ENCODE results near the gene CYP2C8. TPM values are rescaled to one million over a fixed set of nuclear protein-coding genes. Genes with fewer than 3 reads are reported as not detected.
"Not testable (repeated sequence)": the region's sequence is repeated elsewhere in the genome, so short reads cannot be mapped to it uniquely, and the experiment has no call there.

Gene CYP2C8
- polyA plus RNA-seq (2013, experiment 1 of 2; ENCODE audit: insufficient read length) = 0.12 TPM
- not detected for polyA plus RNA-seq (2013, experiment 2 of 2; ENCODE audit: insufficient read length)

GRCh38 chr10:95069286-95069685 lies at the start of gene CYP2C8:
Gene CYP2C8 (minus strand): TSS chr10:95069497. CDS start chr10:95069402, 95 bp downstream.
- DNase-seq = no peak

GRCh38 chr10:95116869-95117269 lies 47.6 kb upstream of the CYP2C8 start:
- DNase-seq = no peak

GRCh38 chr10:95110823-95111222 lies 41.5 kb upstream of the CYP2C8 start:
- DNase-seq = not testable (repeated sequence)

- DNase-seq = no peak
These were observed 28.5 kb upstream of the CYP2C8 start for GRCh38 chr10:95097805-95098204.

GRCh38 chr10:95096143-95096542 lies 26.8 kb upstream of the CYP2C8 start:
- no peak for DNase-seq

GRCh38 chr10:95079626-95080025 lies 10.3 kb upstream of the CYP2C8 start:
- not testable (repeated sequence) for DNase-seq

GRCh38 chr10:95077556-95077955 lies 8.3 kb upstream of the CYP2C8 start:
- DNase-seq = no peak

GRCh38 chr10:95071107-95071660 lies 1.9 kb upstream of the CYP2C8 start:
- DNase-seq = no peak

- DNase-seq = not testable (repeated sequence)
These were observed 5.2 kb downstream of the CYP2C8 start for GRCh38 chr10:95064125-95064524.

GRCh38 chr10:95056744-95057363 lies 12.4 kb downstream of the CYP2C8 start:
- no peak for DNase-seq

- no peak for DNase-seq
These were observed 19.4 kb downstream of the CYP2C8 start for GRCh38 chr10:95049919-95050318.

- no peak for DNase-seq
These were observed 21.1 kb downstream of the CYP2C8 start for GRCh38 chr10:95048206-95048605.

- DNase-seq = no peak
These were observed 30.0 kb downstream of the CYP2C8 start for GRCh38 chr10:95039281-95039680.

GRCh38 chr10:95035332-95036295 lies 33.7 kb downstream of the CYP2C8 start:
- no peak for DNase-seq

GRCh38 chr10:95034401-95034800 lies 34.9 kb downstream of the CYP2C8 start:
- DNase-seq = no peak

GRCh38 chr10:95031656-95032055 lies 37.6 kb downstream of the CYP2C8 start:
- no peak for DNase-seq

- no peak for DNase-seq
These were observed 42.8 kb downstream of the CYP2C8 start for GRCh38 chr10:95026461-95026860.

- DNase-seq = no peak
These were observed 71.5 kb downstream of the CYP2C8 start for GRCh38 chr10:94997741-94998174.

GRCh38 chr10:94992811-94993210 lies 76.5 kb downstream of the CYP2C8 start:
- no peak for DNase-seq

GRCh38 chr10:94991243-94991888 lies 77.9 kb downstream of the CYP2C8 start:
- DNase-seq = no peak

- DNase-seq = no peak
These were observed 80.1 kb downstream of the CYP2C8 start for GRCh38 chr10:94989192-94989591.

Data from fibroblast of skin of scalp (primary cell).